Hepatocyte (in vitro differentiated cells): Measurements from ENCODE around the gene CNIH3.

Experiments
- CTCF ChIP-seq: fragments of 200-600 bp; sonication (generic); IDR thresholded peaks from 2 replicates; pipeline ENCODE4 v1.5.1; 2016; ENCODE audit warnings: antibody characterized with exemption, mild to moderate bottlenecking; ENCODE audit not compliant: poor library complexity
- EZH2 ChIP-seq: fragments of 200-600 bp; sonication (generic); IDR thresholded peaks from 2 replicates; pipeline ENCODE4 v1.6.1; 2016; ENCODE audit warnings: antibody characterized with exemption, mild to moderate bottlenecking, borderline replicate concordance
- EZH2phosphoT487 ChIP-seq: fragments of 200-600 bp; sonication (generic); IDR thresholded peaks from one replicate; pipeline ENCODE4 v1.6.1; 2018; ENCODE audit warnings: antibody characterized with exemption, mild to moderate bottlenecking, low read depth, moderate library complexity; ENCODE audit not compliant: unreplicated experiment, severe bottlenecking

DNA sequence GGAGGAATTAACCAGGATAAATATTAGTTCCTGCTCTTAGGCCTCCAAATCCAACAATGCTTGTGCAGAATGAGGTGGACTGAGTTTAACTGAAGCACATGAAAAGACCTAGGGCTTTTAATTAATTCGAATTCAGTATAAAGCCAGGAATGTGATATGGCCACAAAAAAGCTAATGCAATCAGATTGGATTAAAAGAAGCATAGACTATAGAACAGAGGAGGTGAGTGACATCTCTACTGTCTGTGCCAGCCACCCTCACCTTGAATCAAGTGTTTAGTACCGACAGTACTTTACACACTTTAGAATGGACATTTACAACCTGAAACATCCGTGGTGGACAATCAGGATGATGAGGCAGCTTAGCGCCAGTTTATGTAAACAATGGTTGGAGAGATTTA lies 62.1 kb downstream of the CNIH3 start:
- no peak for TF ChIP-seq EZH2phosphoT487
- no peak for TF ChIP-seq CTCF
- no peak for TF ChIP-seq EZH2
